Keratinocyte (primary cell): Measurements from ENCODE around the gene HEXD. TPM values are rescaled to one million over a fixed set of nuclear protein-coding genes. Genes with fewer than 3 reads are reported as not detected.

Source experiments
- DNase-seq: peaks from one replicate; pipeline ENCODE4 v3.0.0-alpha.2; 2011; ENCODE audit warnings: low read depth, missing footprints, low spot score
- FAIRE-seq: peaks from 2 replicates; lab custom pipeline; 2011; peaks lifted over from hg19 to GRCh38; lab: Jason Lieb, UNC
- H2AFZ ChIP-seq: 2 replicates; pipeline ENCODE4 v1.6.0; 2012; ENCODE audit warnings: low read length, control low read depth, inconsistent platforms; ENCODE audit not compliant: control insufficient read depth
- H3K27ac ChIP-seq: 2 replicates; pipeline ENCODE4 v1.5.1; 2011; ENCODE audit warnings: low read length; ENCODE audit not compliant: control insufficient read depth, insufficient read depth
- H3K27me3 ChIP-seq: 3 replicates; pipeline ENCODE4 v1.6.0; 2011; ENCODE audit warnings: low read length; ENCODE audit not compliant: control insufficient read depth, insufficient read depth; ENCODE audit errors: extremely low read depth
- H3K36me3 ChIP-seq, 2 experiments: 2 replicates in 1 of 2; 3 replicates in 1 of 2; pipeline ENCODE4 v1.5.1; 2011; ENCODE audit warnings: low read length in 2 of 2, mild to moderate bottlenecking in 1 of 2; ENCODE audit not compliant: control insufficient read depth in 2 of 2, insufficient read depth in 2 of 2; ENCODE audit errors: extremely low read depth in 1 of 2
- H3K4me1 ChIP-seq: 3 replicates; pipeline ENCODE4 v1.5.1; 2011; ENCODE audit warnings: low read length; ENCODE audit not compliant: control insufficient read depth, insufficient read depth; ENCODE audit errors: extremely low read depth
- H3K4me2 ChIP-seq: 3 replicates; pipeline ENCODE4 v1.6.0; 2011; ENCODE audit warnings: low read depth, low read length; ENCODE audit not compliant: control insufficient read depth, insufficient read depth; ENCODE audit errors: extremely low read depth
- H3K4me3 ChIP-seq, 3 experiments: fragments of 200-600 bp in 1 of 3; sonication (generic) in 1 of 3; 2 replicates in 2 of 3; 3 replicates in 1 of 3; pipeline ENCODE4 v1.5.1; 2011 to 2016; ENCODE audit warnings: low read length in 3 of 3, mild to moderate bottlenecking in 3 of 3, control low read depth in 2 of 3, inconsistent platforms in 1 of 3, low read depth in 1 of 3, mixed read lengths in 1 of 3, mixed run types in 1 of 3, moderate library complexity in 1 of 3; ENCODE audit not compliant: control insufficient read depth in 2 of 3, insufficient read depth in 2 of 3; ENCODE audit errors: extremely low read depth in 1 of 3
- H3K79me2 ChIP-seq: 2 replicates; pipeline ENCODE4 v1.6.0; 2012; ENCODE audit warnings: low read length; ENCODE audit not compliant: control insufficient read depth, insufficient read depth
- H3K9ac ChIP-seq: 3 replicates; pipeline ENCODE4 v1.6.0; 2011; ENCODE audit warnings: low read length; ENCODE audit not compliant: control insufficient read depth, insufficient read depth; ENCODE audit errors: extremely low read depth
- H3K9me1 ChIP-seq: 3 replicates; pipeline ENCODE4 v1.6.0; 2011; ENCODE audit warnings: low read length; ENCODE audit not compliant: control insufficient read depth, insufficient read depth; ENCODE audit errors: extremely low read depth
- H3K9me3 ChIP-seq: 2 replicates; pipeline ENCODE4 v1.5.1; 2012; ENCODE audit warnings: low read depth, low read length; ENCODE audit not compliant: control insufficient read depth
- H4K20me1 ChIP-seq: 3 replicates; pipeline ENCODE4 v1.6.0; 2011; ENCODE audit warnings: low read length; ENCODE audit not compliant: control insufficient read depth, insufficient read depth; ENCODE audit errors: extremely low read depth
- CTCF ChIP-seq, 3 experiments: IDR thresholded peaks in 1 of 3; conservative IDR thresholded peaks in 1 of 3; optimal IDR thresholded peaks in 1 of 3; 2 replicates in 2 of 3; 3 replicates in 1 of 3; pipeline versions ENCODE3 to v1.5.1; 2011; ENCODE audit warnings: low read length in 3 of 3, mild to moderate bottlenecking in 3 of 3, moderate library complexity in 2 of 3, control low read depth in 1 of 3, inconsistent platforms in 1 of 3; ENCODE audit not compliant: insufficient read depth in 2 of 3; ENCODE audit errors: extremely low read depth in 1 of 3
- EZH2 ChIP-seq: IDR thresholded peaks from one replicate; pipeline ENCODE4 v1.6.1; 2012; ENCODE audit warnings: inconsistent platforms, mild to moderate bottlenecking, low read length, moderate library complexity
- dilution Hi-C: fragments of 300-500 bp; cut with MboI; formaldehyde crosslinking; loops from one replicate; pipeline ENCODE4 v1.7.0; 2020; ENCODE audit warnings: low sequenced_read_pairs; ENCODE audit not compliant: extremely low pct_ligation_motif_present
- polyA plus RNA-seq, 5 experiments: library from polyadenylated mRNA; depleted of rRNA in 3 of 5; stranded (reverse) in 3 of 5; stranded (forward) in 1 of 5; unstranded in 1 of 5; fragments of >200 nt; gene quantifications; 1 replicate in 1 of 5; 2 replicates in 3 of 5; 3 replicates in 1 of 5; pipeline versions ENCODE4 v1.2.1 to v1.2.3, GENCODE V29; 2011 to 2012; ENCODE audit warnings: missing spikeins in 2 of 5, low read depth in 1 of 5, low replicate concordance in 1 of 5

HEXD gene
- polyA plus RNA-seq, 1 donor (not counting 4 experiments of a cell fraction or from before 2014, with no cell fraction given) = 5.6 TPM

GRCh38 chr17:82373731-82374625 lies 44.2 kb upstream of the HEXD start:
- H3K9me1 ChIP-seq = no peaks in the 10 kb centered on the region
- H2AFZ ChIP-seq = no peak overlapping the region
- no peak for TF ChIP-seq EZH2
- TF ChIP-seq CTCF (optimal IDR thresholded peaks at IDR 0.05 in 1 of 3, IDR thresholded peaks at IDR 0.05 in 1 of 3, conservative IDR thresholded peaks at IDR 0.05 in 1 of 3; ENCODE audit: extremely low read depth in 1 of 3, insufficient read depth in 2 of 3, low read length in 3 of 3) = no peak
- H3K9ac ChIP-seq = no peak overlapping the region
- H4K20me1 ChIP-seq = no peaks in the 10 kb centered on the region
- FAIRE-seq = no peak
- no peak overlapping the region for H3K4me2 ChIP-seq
- no peak overlapping the region for H3K27ac ChIP-seq
- H3K4me1 ChIP-seq = peaks cover 3% of the 10 kb centered on the region
- H3K79me2 ChIP-seq = no peaks in the 10 kb centered on the region
- H3K36me3 ChIP-seq = no peaks in the 10 kb centered on the region
- dilution Hi-C loops = no loop called here
- no peaks in the 10 kb centered on the region for H3K9me3 ChIP-seq
- no peak for DNase-seq
- H3K27me3 ChIP-seq = peaks cover 81% of the 10 kb centered on the region
- H3K4me3 ChIP-seq = no peak overlapping the region

GRCh38 chr17:82374626-82375331 lies 43.4 kb upstream of the HEXD start:
- Histone ChIP-seq H3K4me2 (no peak overlapping the region), H3K36me3 (no peaks in the 10 kb centered on the region), H3K9me3 (no peaks in the 10 kb centered on the region), H3K79me2 (no peaks in the 10 kb centered on the region), H3K4me1 (peaks cover 3% of the 10 kb centered on the region), H3K9ac (no peak overlapping the region), H4K20me1 (no peaks in the 10 kb centered on the region), H2AFZ (no peak overlapping the region), H3K9me1 (no peaks in the 10 kb centered on the region), H3K27ac (no peak overlapping the region), H3K4me3 (no peak overlapping the region), H3K27me3 (peaks cover 83% of the 10 kb centered on the region)
- DNase-seq (no peak), FAIRE-seq (no peak)
- dilution Hi-C loops = no loop called here
- TF ChIP-seq CTCF (optimal IDR thresholded peaks at IDR 0.05 in 1 of 3, IDR thresholded peaks at IDR 0.05 in 1 of 3, conservative IDR thresholded peaks at IDR 0.05 in 1 of 3; ENCODE audit: extremely low read depth in 1 of 3, insufficient read depth in 2 of 3, low read length in 3 of 3) = no peak
- peak; percentile 33 for TF ChIP-seq EZH2
